Panc1 (cell line): ENCODE data around the gene GNAT3. TPM values are rescaled to one million over a fixed set of nuclear protein-coding genes. Genes with fewer than 3 reads are reported as not detected.
A peak's percentile ranks its signal among the peaks of the same experiment; 100 is the strongest.

ENCODE experiments used
- ATAC-seq: fragments of 200-7000 bp; cut with Tn5 transposase; 2 replicates; pipeline ENCODE4 v1.9.1; 2020; ENCODE audit warnings: mild to moderate bottlenecking, moderate library complexity
- BruUV-seq: library from RNA; stranded (reverse); fragments of 400-500 nt; replicated peaks from 2 replicates; lab custom pipeline; 2021; lab: Mats Ljungman, UMichigan
- CTCF ChIA-PET: fragments of 300-600 bp; sonication (Branson Sonifier 250); formaldehyde crosslinking; loops from one replicate; lab custom pipeline; 2022; ENCODE audit warnings: antibody characterized with exemption; lab: Charles Lee
- POLR2A ChIA-PET: fragments of 300-600 bp; sonication (Branson Sonifier 250); formaldehyde crosslinking; loops from one replicate; lab custom pipeline; 2022; ENCODE audit warnings: antibody characterized with exemption; lab: Charles Lee
- DNase-seq: peaks from one replicate; pipeline ENCODE4 v3.0.0-alpha.2; 2010; ENCODE audit warnings: low read depth, low spot score
- H3K27ac ChIP-seq: 2 replicates; pipeline ENCODE4 v1.5.1; 2011; ENCODE audit warnings: mild to moderate bottlenecking, low read length, inconsistent platforms
- H3K27me3 ChIP-seq: fragments of 200-500 bp; sonication (Bioruptor generic); 2 replicates; pipeline ENCODE4 v1.6.0; 2014; ENCODE audit warnings: low read length, inconsistent platforms; ENCODE audit not compliant: control insufficient read depth, insufficient read depth
- H3K36me3 ChIP-seq: fragments of 200-500 bp; sonication (Bioruptor generic); 2 replicates; pipeline ENCODE4 v1.5.1; 2014; ENCODE audit warnings: inconsistent platforms, mild to moderate bottlenecking, low read length, moderate library complexity; ENCODE audit not compliant: control insufficient read depth, insufficient read depth
- H3K4me1 ChIP-seq: 2 replicates; pipeline ENCODE4 v1.5.1; 2011; ENCODE audit warnings: inconsistent platforms, mild to moderate bottlenecking, low read length, moderate library complexity; ENCODE audit not compliant: control insufficient read depth, insufficient read depth
- H3K4me3 ChIP-seq, 2 experiments: 2 replicates each; pipeline ENCODE4 v1.5.1; 2011 to 2012; ENCODE audit warnings: low read depth in 2 of 2, low read length in 2 of 2, mild to moderate bottlenecking in 2 of 2, inconsistent platforms in 1 of 2, moderate library complexity in 1 of 2
- H3K9me3 ChIP-seq: fragments of 200-500 bp; sonication (Bioruptor generic); 2 replicates; pipeline ENCODE4 v1.5.1; 2014; ENCODE audit warnings: low read depth, mild to moderate bottlenecking, inconsistent platforms, low read length, moderate library complexity; ENCODE audit not compliant: control insufficient read depth, insufficient read depth
- POLR2AphosphoS5 ChIP-seq: IDR thresholded peaks from 2 replicates; pipeline ENCODE4 v1.6.1; 2012; ENCODE audit warnings: mild to moderate bottlenecking, low read depth, low read length, moderate library complexity
- SIN3A ChIP-seq: IDR thresholded peaks from 2 replicates; pipeline ENCODE4 v1.6.1; 2012; ENCODE audit warnings: low read depth, mild to moderate bottlenecking, low read length, moderate library complexity, borderline replicate concordance; ENCODE audit not compliant: insufficient read depth
- TCF7L2 ChIP-seq: IDR thresholded peaks from 2 replicates; pipeline ENCODE4 v1.6.1; 2011; ENCODE audit warnings: mild to moderate bottlenecking, low read depth, low read length, inconsistent platforms
- in situ Hi-C: cut with HindIII; loops from 2 replicates; pipeline ENCODE4 v1.10.0; 2016; ENCODE audit warnings: low sequenced_read_pairs, low pct_unique_long_range_greater_than_20kb
- intact Hi-C: fragments of 100-400 bp; cut with micrococcal nuclease; formaldehyde crosslinking; loops from one replicate; pipeline ENCODE4 v1.10.0; 2022; ENCODE audit not compliant: unreplicated experiment
- total RNA-seq: library from RNA; stranded (reverse); gene quantifications from one replicate; pipeline ENCODE4 v1.2.1, GENCODE V29; 2021; ENCODE audit not compliant: unreplicated experiment
- TF ChIP-seq, protein P1 (sequence below): fragments of 450-650 bp; IDR thresholded peaks from 2 replicates; pipeline ENCODE4 v1.5.1; 2017; ENCODE audit warnings: mild to moderate bottlenecking
- TF ChIP-seq, protein P2 (sequence below), 2 experiments: IDR thresholded peaks; 2 replicates each; pipeline ENCODE4 v1.6.1; 2011 to 2012; ENCODE audit warnings: low read depth in 2 of 2, control low read depth in 1 of 2, low read length in 1 of 2, mild to moderate bottlenecking in 1 of 2, moderate library complexity in 1 of 2; ENCODE audit not compliant: insufficient read depth in 1 of 2

The GNAT3 gene
- total RNA-seq, 1 experiment from 2014 or later = not detected

DNA sequence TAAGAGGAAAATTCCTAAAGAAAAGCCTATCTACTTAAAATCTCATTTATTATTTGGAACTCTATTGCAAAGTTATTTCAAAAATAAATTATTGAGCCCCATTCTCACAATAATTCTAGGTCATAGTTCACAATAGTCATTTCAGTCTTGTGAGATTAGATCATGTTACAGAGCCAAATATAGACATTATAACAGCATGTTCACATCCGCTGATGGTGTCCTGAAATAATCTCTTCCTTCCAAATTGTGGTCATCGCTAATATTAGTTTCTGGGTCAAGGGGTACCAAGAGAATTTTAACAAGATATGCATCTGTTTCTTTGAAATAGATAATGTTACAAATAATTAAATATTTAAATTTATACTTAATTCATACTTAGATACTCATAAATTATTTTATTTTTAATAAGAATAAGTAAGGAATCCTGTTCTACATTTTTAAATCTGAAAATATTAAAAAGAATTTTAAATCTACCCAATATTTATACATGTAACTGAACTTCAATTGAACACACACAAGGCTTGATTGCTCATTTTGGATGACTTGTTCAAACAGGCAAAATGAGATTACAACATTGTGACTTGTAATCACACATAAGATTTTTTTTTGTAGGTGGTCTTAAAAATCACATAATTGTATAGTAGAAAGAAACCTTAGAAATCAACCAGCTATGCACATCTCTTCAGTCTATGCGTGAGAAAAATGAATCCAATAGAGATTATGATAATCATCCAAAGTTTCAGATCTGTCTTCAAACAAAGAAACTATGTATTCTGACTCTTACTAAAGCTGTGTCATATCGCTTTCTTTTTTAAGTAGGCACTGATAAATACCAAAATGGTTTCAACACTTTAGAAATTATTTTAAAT is 13.1 kb downstream of the GNAT3 start:
- Histone ChIP-seq H3K4me1 (peaks cover 8% of the 10 kb centered on the region), H3K36me3 (no peaks in the 10 kb centered on the region), H3K9me3 (no peaks in the 10 kb centered on the region), H3K27ac (peak overlapping the region; percentile 64), H3K4me3 (no peak overlapping the region), H3K27me3 (no peaks in the 10 kb centered on the region)
- BruUV-seq = no TSS peak
- ChIA-PET CTCF (no interaction called here), POLR2A (interaction anchor here (0.6 kb wide), 1 partner anchor 21 kb away, joined by 4 read pairs; no protein-coding TSS in a partner anchor)
- ATAC-seq (peak; percentile 82), DNase-seq (no peak)
- in situ Hi-C loops (no loop called here), intact Hi-C loops (no loop called here)
- TF ChIP-seq POLR2AphosphoS5 = no peak

DNA sequence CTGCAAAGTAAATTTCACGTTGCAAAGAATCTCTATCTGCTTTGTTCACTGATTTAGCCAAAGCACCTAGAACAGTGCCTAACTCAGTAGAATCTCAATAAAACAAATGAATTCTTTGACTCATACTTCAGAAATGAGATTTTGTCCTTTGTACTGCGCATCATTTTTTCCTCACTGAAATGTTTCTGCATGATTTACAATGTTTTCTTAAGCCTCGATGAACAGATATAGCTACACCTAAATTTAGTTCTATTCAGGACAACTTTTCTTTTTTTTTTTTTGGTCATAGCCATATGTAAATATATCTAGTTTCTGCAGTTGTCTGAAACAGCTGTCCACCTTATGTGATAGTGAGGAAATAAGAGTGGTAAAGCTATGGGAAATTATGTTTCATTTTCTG is 15.3 kb downstream of the GNAT3 start:
- no peaks in the 10 kb centered on the region for H3K9me3 ChIP-seq
- H3K4me3 ChIP-seq = no peak overlapping the region
- H3K36me3 ChIP-seq = no peaks in the 10 kb centered on the region
- H3K27ac ChIP-seq = no peak overlapping the region
- CTCF ChIA-PET = no interaction called here
- no TSS peak for BruUV-seq
- intact Hi-C loops (no loop called here), in situ Hi-C loops (no loop called here)
- no peak for TF ChIP-seq SIN3A
- DNase-seq (no peak), ATAC-seq (no peak)
- no peaks in the 10 kb centered on the region for H3K27me3 ChIP-seq
- peaks cover 8% of the 10 kb centered on the region for H3K4me1 ChIP-seq
- POLR2A ChIA-PET = no interaction called here

DNA sequence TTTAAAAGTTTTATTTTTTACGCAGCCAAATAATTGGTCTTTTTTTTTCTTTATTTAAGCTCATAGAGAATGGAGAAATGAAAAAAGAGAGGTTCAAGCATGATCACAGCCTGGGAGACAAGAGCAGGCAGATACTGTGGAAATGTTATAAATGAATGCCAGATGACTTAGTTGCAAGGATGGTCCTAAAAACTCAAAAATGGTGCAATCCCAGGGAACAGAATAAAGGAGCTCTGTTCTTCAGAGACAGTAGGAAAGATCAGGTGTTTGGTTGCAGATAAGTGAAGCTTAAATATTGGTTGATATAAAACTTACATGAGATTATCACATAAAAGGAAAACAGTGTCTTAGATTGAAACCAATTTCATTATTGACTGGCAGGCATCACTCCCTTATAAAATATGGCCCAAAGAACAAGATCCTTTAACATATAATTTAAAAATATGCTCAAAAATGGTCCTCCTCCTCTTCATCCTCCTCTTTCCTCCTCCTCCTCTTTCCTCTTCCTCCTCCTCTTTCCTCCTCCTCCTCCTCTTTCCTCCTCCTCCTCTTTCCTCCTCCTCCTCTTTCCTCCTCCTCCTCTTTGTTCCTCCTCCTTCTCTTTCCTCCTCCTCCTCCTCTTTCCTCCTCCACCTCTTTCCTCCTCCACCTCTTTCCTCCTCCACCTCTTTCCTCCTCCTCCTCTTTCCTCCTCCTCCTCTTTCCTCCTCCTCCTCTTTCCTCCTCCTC is 18.6 kb downstream of the GNAT3 start:
- H3K9me3 ChIP-seq = no peaks in the 10 kb centered on the region
- no peaks in the 10 kb centered on the region for H3K36me3 ChIP-seq
- DNase-seq = no peak
- BruUV-seq = no TSS peak
- H3K27me3 ChIP-seq = no peaks in the 10 kb centered on the region
- ChIA-PET POLR2A (interaction anchor here (0.6 kb wide), 1 partner anchor 103 kb away, joined by 11 read pairs; no protein-coding TSS in a partner anchor), CTCF (no interaction called here)
- H3K4me1 ChIP-seq = no peaks in the 10 kb centered on the region
- intact Hi-C loops = no loop called here
- no peak for TF ChIP-seq TCF7L2
- TF ChIP-seq, protein P1, sequence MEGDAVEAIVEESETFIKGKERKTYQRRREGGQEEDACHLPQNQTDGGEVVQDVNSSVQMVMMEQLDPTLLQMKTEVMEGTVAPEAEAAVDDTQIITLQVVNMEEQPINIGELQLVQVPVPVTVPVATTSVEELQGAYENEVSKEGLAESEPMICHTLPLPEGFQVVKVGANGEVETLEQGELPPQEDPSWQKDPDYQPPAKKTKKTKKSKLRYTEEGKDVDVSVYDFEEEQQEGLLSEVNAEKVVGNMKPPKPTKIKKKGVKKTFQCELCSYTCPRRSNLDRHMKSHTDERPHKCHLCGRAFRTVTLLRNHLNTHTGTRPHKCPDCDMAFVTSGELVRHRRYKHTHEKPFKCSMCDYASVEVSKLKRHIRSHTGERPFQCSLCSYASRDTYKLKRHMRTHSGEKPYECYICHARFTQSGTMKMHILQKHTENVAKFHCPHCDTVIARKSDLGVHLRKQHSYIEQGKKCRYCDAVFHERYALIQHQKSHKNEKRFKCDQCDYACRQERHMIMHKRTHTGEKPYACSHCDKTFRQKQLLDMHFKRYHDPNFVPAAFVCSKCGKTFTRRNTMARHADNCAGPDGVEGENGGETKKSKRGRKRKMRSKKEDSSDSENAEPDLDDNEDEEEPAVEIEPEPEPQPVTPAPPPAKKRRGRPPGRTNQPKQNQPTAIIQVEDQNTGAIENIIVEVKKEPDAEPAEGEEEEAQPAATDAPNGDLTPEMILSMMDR = no peak
- TF ChIP-seq, protein P2, sequence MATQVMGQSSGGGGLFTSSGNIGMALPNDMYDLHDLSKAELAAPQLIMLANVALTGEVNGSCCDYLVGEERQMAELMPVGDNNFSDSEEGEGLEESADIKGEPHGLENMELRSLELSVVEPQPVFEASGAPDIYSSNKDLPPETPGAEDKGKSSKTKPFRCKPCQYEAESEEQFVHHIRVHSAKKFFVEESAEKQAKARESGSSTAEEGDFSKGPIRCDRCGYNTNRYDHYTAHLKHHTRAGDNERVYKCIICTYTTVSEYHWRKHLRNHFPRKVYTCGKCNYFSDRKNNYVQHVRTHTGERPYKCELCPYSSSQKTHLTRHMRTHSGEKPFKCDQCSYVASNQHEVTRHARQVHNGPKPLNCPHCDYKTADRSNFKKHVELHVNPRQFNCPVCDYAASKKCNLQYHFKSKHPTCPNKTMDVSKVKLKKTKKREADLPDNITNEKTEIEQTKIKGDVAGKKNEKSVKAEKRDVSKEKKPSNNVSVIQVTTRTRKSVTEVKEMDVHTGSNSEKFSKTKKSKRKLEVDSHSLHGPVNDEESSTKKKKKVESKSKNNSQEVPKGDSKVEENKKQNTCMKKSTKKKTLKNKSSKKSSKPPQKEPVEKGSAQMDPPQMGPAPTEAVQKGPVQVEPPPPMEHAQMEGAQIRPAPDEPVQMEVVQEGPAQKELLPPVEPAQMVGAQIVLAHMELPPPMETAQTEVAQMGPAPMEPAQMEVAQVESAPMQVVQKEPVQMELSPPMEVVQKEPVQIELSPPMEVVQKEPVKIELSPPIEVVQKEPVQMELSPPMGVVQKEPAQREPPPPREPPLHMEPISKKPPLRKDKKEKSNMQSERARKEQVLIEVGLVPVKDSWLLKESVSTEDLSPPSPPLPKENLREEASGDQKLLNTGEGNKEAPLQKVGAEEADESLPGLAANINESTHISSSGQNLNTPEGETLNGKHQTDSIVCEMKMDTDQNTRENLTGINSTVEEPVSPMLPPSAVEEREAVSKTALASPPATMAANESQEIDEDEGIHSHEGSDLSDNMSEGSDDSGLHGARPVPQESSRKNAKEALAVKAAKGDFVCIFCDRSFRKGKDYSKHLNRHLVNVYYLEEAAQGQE (IDR thresholded peaks at IDR 0.05; ENCODE audit: insufficient read depth in 1 of 2, low read depth in 2 of 2, low read length in 1 of 2) = no peak
- no peak for TF ChIP-seq SIN3A
- ATAC-seq = no peak
- no peak overlapping the region for H3K4me3 ChIP-seq
- in situ Hi-C loops = no loop called here
- H3K27ac ChIP-seq = no peak overlapping the region
